Measurements from ENCODE around the gene HEPACAM2. TPM values are rescaled to one million over a fixed set of nuclear protein-coding genes. Genes with fewer than 3 reads are reported as not detected.
A peak's percentile ranks its signal among the peaks of the same experiment; 100 is the strongest.

The HEPACAM2 gene
- total RNA-seq, 6 experiments from 2014 or later: 0.12 TPM; not detected in 5

DNA sequence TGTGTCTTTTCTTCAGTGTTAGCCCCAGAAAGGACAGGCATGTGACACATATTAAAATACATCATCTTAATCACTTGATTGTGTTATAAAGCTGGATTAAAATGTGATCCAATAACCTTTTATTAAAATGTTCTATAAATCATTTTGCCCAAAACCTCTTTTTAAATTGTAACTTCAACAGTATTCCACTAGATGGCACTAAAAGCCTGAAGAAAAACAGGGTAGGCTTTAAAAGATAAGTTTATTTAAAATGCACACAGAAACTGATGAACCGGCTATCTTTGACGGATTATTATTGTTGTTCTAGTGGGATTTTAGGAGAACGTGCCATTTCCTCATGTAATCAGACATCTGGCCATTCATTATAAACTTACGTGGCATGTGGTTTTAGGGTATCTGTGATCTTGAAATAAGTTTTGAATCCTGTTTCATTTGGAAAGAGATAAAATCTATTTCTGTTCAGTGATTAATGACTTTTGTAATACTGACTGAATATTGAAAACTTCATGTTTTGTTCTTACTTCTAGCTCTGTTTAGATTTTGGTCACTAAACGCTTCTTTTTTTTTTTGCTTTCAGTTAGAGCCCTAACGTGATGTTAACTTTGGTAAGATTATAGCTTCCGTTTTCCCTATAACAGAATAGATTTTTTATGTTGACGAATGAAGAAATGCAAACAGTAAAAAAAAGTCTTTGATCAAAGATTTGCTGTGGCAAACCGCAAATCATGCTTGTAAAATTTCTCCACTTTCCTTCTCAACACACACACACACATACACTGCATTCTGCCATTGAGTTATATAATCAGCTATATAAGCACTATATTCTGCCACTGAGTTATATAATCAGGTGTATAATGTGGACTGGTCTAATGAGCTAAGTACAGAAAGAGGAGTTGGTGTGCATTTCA, 19.5 kb upstream of the HEPACAM2 start:
- H3K27me3 Mint-ChIP-seq (ENCODE audit: insufficient read depth): no peaks in the 10 kb centered on the region
- no peak overlapping the region for H3K27ac Mint-ChIP-seq
- TF ChIP-seq, protein P1, sequence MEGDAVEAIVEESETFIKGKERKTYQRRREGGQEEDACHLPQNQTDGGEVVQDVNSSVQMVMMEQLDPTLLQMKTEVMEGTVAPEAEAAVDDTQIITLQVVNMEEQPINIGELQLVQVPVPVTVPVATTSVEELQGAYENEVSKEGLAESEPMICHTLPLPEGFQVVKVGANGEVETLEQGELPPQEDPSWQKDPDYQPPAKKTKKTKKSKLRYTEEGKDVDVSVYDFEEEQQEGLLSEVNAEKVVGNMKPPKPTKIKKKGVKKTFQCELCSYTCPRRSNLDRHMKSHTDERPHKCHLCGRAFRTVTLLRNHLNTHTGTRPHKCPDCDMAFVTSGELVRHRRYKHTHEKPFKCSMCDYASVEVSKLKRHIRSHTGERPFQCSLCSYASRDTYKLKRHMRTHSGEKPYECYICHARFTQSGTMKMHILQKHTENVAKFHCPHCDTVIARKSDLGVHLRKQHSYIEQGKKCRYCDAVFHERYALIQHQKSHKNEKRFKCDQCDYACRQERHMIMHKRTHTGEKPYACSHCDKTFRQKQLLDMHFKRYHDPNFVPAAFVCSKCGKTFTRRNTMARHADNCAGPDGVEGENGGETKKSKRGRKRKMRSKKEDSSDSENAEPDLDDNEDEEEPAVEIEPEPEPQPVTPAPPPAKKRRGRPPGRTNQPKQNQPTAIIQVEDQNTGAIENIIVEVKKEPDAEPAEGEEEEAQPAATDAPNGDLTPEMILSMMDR (IDR thresholded peaks at IDR 0.05): peak; percentile 89
- H3K4me3 Mint-ChIP-seq: peak overlapping the region; percentile 52; the same call in 1 of the 2 replicates
- no peaks in the 10 kb centered on the region for H3K9me3 Mint-ChIP-seq
- no peaks in the 10 kb centered on the region for H3K36me3 Mint-ChIP-seq (ENCODE audit: low read depth)
- peaks cover 27% of the 10 kb centered on the region for H3K4me1 Mint-ChIP-seq (ENCODE audit: low read depth)
- peak; percentile 46 for DNase-seq

DNA sequence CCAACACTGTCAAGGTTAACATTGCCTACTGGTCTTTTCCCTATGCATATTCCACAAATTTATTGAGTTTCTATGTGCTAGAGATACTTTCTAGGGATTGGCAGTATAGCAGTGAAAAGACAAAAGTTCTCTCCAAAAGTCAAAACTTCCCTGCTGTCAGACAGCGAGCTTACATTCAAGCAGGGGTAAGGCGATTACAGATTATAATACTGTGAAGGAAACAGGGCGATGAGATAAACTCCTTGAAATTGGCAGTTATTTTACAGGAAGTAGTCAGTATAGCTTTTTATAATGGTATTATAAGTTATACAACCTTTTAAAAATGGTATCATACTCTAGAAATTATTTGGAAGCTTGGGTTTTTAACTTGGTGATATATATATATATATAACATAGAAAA, 15.8 kb upstream of the HEPACAM2 start:
- H3K27ac Mint-ChIP-seq: no peak overlapping the region
- no peaks in the 10 kb centered on the region for H3K27me3 Mint-ChIP-seq (ENCODE audit: insufficient read depth)
- H3K4me3 Mint-ChIP-seq: no peak overlapping the region
- TF ChIP-seq, protein P1 (IDR thresholded peaks at IDR 0.05): no peak
- H3K4me1 Mint-ChIP-seq (ENCODE audit: low read depth): peaks cover 22% of the 10 kb centered on the region
- H3K36me3 Mint-ChIP-seq (ENCODE audit: low read depth): no peaks in the 10 kb centered on the region
- H3K9me3 Mint-ChIP-seq: no peaks in the 10 kb centered on the region
- no peak for DNase-seq

DNA sequence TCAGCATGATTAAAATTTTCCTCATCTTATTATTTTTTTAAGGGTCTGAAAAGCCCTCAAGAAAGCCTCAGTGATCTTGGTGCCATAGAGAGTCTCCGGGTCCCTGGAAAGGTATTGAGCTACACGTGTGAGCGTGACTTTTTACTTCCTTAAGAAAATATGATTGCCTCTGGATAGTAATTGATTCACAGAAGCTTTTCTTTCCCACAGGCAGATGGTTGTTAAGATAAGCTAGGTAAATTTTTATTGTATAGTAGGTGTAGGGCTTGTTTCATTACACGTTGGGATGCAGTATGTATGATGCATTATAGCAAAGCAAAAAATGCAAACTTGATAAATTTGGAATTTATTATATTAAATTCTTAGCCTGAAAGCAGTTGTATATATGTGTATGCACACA, 13.6 kb upstream of the HEPACAM2 start:
- Mint-ChIP-seq H3K4me3 (no peak overlapping the region), H3K27ac (no peak overlapping the region), H3K27me3 (ENCODE audit: insufficient read depth) (no peaks in the 10 kb centered on the region), H3K9me3 (no peaks in the 10 kb centered on the region), H3K4me1 (ENCODE audit: low read depth) (peaks cover 1% of the 10 kb centered on the region; the same call in 1 of the 2 replicates), H3K36me3 (ENCODE audit: low read depth) (no peaks in the 10 kb centered on the region)
- TF ChIP-seq, protein P1 (IDR thresholded peaks at IDR 0.05): no peak
- no peak for DNase-seq

DNA sequence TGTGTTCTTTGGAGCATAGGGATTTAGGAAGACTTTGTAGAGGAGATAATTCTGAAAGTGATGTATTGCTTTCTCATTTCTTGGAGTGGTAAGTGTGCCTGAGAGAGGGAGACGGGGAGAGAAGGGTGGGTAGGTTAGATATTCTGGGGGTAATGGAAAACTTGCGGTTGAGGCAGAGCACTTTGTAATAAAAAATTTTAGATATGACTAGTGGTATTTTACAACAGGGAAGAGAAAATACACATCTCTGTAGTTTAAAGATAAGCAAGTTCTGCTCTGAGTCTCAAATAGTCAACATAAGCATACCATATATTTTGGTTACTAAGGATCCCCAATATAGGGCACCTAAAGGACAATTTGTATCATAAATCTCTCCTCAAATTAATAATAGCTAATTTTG, 12.5 kb upstream of the HEPACAM2 start:
- no peaks in the 10 kb centered on the region for H3K4me1 Mint-ChIP-seq (ENCODE audit: low read depth)
- H3K27me3 Mint-ChIP-seq (ENCODE audit: insufficient read depth): no peaks in the 10 kb centered on the region
- H3K27ac Mint-ChIP-seq: no peak overlapping the region
- no peak for DNase-seq
- no peaks in the 10 kb centered on the region for H3K9me3 Mint-ChIP-seq
- no peak overlapping the region for H3K4me3 Mint-ChIP-seq
- TF ChIP-seq, protein P1 (IDR thresholded peaks at IDR 0.05): no peak
- H3K36me3 Mint-ChIP-seq (ENCODE audit: low read depth): no peaks in the 10 kb centered on the region

DNA sequence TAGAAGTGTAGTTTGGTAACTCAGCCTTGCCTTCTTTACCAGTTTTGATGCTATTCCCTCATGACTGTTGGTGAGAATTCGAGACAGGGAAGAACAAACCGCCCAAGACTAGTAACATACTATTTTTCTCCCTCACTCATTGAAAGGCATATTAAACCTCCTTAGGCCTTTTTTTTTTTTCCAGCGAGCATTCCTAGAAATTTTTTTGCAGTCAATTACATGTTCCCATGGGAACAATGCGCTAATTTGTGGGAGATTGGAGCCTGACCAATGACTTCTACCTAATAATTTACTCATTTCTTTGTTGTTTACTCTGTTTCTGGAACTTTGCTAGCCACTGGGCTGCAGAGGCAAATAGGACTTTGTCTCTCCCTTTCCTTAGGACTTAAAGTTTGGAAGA, 11.9 kb upstream of the HEPACAM2 start:
- Mint-ChIP-seq H3K4me1 (ENCODE audit: low read depth) (no peaks in the 10 kb centered on the region), H3K4me3 (no peak overlapping the region), H3K36me3 (ENCODE audit: low read depth) (no peaks in the 10 kb centered on the region), H3K27ac (no peak overlapping the region), H3K27me3 (ENCODE audit: insufficient read depth) (no peaks in the 10 kb centered on the region), H3K9me3 (no peaks in the 10 kb centered on the region)
- DNase-seq: no peak
- TF ChIP-seq, protein P1 (IDR thresholded peaks at IDR 0.05): no peak
